Measurements from ENCODE around the gene CACNB4.

- TF ChIP-seq CTCF (IDR thresholded peaks at IDR 0.05) (no peak), POLR2A (IDR thresholded peaks at IDR 0.05) (no peak)
These were observed 5.4 kb downstream of the CACNB4 start for GRCh38 chr2:152093464-152093863.
